Mesothelial cell of epicardium (in vitro differentiated cells): ENCODE measurements around the gene ANKS1B. TPM values are rescaled to one million over a fixed set of nuclear protein-coding genes. Genes with fewer than 3 reads are reported as not detected.

Experiments
- DNase-seq, 2 experiments: peaks; one replicate each; pipeline ENCODE4 v3.0.0; 2021; ENCODE audit warnings: low spot score in 2 of 2; ENCODE audit not compliant: unreplicated experiment in 2 of 2
- H3K27ac Mint-ChIP-seq: 2 replicates; pipeline ENCODE4 v1.8.0; 2021; ENCODE audit warnings: mixed read lengths
- H3K27me3 Mint-ChIP-seq: 2 replicates; pipeline ENCODE4 v1.8.0; 2021; ENCODE audit warnings: low read depth, mixed read lengths
- H3K36me3 Mint-ChIP-seq: 2 replicates; pipeline ENCODE4 v1.8.0; 2021; ENCODE audit warnings: mixed read lengths
- H3K4me1 Mint-ChIP-seq: 2 replicates; pipeline ENCODE4 v1.8.0; 2021; ENCODE audit warnings: mixed read lengths
- H3K4me3 Mint-ChIP-seq: 2 replicates; pipeline ENCODE4 v1.8.0; 2021; ENCODE audit warnings: mild to moderate bottlenecking, moderate library complexity, mixed read lengths
- H3K9me3 Mint-ChIP-seq: 2 replicates; pipeline ENCODE4 v1.8.0; 2021; ENCODE audit warnings: mixed read lengths
- total RNA-seq: library from RNA; stranded (reverse); gene quantifications from 3 replicates; pipeline ENCODE4 v1.2.1, GENCODE V29; 2021
- TF ChIP-seq, protein P1 (sequence below): fragments of 200-600 bp; sonication (generic); IDR thresholded peaks from one replicate; pipeline ENCODE4 v1.5.0; 2021; ENCODE audit warnings: antibody characterized with exemption; ENCODE audit not compliant: unreplicated experiment

The ANKS1B gene
- total RNA-seq, 1 donor from 2014 or later = 8.8 TPM

DNA sequence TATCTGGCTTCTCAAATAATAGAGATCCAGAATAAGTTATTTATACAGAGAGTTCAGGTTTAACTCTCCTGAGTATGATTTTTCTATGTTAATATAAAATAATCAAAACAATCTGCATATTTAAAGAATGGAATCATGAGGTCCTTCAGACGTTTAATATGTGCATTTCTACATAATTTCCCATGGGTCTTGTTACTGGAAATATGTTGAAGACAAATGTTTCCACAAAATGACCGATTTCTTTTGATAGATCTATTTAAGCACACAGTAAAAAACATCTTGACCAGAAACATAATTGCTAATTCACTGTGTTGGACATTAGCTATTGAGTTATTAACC, 957.7 kb downstream of the ANKS1B start:
- no peak overlapping the region for H3K4me3 Mint-ChIP-seq
- TF ChIP-seq, protein P1, sequence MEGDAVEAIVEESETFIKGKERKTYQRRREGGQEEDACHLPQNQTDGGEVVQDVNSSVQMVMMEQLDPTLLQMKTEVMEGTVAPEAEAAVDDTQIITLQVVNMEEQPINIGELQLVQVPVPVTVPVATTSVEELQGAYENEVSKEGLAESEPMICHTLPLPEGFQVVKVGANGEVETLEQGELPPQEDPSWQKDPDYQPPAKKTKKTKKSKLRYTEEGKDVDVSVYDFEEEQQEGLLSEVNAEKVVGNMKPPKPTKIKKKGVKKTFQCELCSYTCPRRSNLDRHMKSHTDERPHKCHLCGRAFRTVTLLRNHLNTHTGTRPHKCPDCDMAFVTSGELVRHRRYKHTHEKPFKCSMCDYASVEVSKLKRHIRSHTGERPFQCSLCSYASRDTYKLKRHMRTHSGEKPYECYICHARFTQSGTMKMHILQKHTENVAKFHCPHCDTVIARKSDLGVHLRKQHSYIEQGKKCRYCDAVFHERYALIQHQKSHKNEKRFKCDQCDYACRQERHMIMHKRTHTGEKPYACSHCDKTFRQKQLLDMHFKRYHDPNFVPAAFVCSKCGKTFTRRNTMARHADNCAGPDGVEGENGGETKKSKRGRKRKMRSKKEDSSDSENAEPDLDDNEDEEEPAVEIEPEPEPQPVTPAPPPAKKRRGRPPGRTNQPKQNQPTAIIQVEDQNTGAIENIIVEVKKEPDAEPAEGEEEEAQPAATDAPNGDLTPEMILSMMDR = no peak
- H3K9me3 Mint-ChIP-seq = peaks cover 3% of the 10 kb centered on the region
- no peak for DNase-seq
- H3K4me1 Mint-ChIP-seq = peaks cover 10% of the 10 kb centered on the region
- no peaks in the 10 kb centered on the region for H3K36me3 Mint-ChIP-seq
- peaks cover 18% of the 10 kb centered on the region for H3K27me3 Mint-ChIP-seq
- no peak overlapping the region for H3K27ac Mint-ChIP-seq

DNA sequence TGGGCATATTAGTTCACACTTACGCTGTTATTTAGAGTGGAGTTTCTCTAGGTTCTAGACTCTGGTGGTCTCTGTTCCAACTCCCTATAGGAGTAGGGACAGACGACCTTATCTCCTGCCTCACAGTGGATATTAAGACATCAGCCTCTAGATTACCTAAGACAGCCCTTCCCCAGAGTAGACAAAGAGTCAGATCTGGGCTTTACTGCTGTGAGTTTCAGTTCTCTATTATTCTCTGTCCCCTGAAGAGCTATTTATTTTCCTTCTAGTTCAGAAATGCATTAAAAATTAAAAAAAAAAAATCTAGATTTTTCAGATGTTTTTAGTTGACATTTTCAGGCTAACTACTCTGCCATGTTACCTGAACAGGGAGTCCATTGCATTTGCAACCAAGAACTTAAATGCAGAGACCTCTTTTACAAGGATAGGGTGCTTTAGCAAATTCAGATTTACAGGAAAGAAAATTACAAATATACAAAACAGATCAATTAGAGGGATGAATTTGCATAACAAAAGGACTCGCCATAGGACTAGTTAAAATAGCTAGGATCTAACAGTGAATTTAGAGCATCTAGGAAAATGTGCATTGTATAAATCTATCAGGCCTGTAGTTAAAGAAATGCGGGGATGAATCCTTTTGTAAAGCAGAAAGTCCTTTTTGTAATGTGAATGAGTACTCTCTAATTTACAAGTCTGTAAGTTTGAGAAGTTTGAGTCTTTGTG, 958.2 kb downstream of the ANKS1B start:
- Mint-ChIP-seq H3K27ac (no peak overlapping the region), H3K9me3 (peaks cover 3% of the 10 kb centered on the region), H3K27me3 (peaks cover 21% of the 10 kb centered on the region), H3K36me3 (no peaks in the 10 kb centered on the region), H3K4me1 (peaks cover 10% of the 10 kb centered on the region), H3K4me3 (no peak overlapping the region)
- DNase-seq = no peak
- TF ChIP-seq, protein P1 = no peak

DNA sequence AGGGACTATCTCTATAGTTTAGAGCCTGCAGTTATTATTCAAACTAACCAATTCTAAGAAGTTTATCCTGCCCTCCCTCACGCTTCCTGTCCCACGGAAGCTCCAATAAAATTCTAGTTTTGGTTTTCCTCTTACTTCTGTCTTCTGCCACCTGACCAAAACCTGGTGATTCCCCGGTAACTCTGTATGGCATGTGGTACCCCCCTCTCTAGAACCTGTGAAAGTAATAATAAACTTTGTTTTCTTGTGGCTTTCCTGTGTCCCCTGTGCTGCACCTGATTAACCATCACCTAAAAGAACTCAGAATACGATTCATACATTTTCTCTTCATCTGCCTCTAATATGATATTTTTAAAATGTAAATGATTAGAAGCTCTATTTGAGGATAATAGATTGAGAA, 959.9 kb downstream of the ANKS1B start:
- H3K4me3 Mint-ChIP-seq = no peak overlapping the region
- TF ChIP-seq, protein P1 = no peak
- peaks cover 21% of the 10 kb centered on the region for H3K27me3 Mint-ChIP-seq
- peaks cover 10% of the 10 kb centered on the region for H3K4me1 Mint-ChIP-seq
- peaks cover 3% of the 10 kb centered on the region for H3K9me3 Mint-ChIP-seq
- no peak overlapping the region for H3K27ac Mint-ChIP-seq
- DNase-seq = no peak
- H3K36me3 Mint-ChIP-seq = no peaks in the 10 kb centered on the region

DNA sequence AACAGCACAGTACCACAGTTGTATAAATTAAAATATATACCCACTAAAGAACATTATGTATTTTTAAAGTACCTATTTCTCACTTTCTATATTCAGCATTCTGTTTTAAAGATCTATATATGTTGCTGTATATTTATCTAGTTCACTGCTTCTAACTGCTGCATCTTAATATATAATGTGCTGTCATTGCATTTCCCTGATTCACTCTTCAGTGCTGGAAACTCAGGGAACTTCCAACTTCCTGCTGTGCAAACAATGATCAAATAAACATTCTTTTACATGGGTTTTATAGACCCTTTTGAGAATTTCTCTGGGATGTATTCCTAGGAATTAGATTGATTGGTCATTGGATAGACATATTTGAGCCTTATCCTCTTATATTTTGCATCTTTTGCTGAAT, 960.5 kb downstream of the ANKS1B start:
- H3K4me3 Mint-ChIP-seq = no peak overlapping the region
- H3K27ac Mint-ChIP-seq = no peak overlapping the region
- H3K4me1 Mint-ChIP-seq = peaks cover 10% of the 10 kb centered on the region
- no peaks in the 10 kb centered on the region for H3K36me3 Mint-ChIP-seq
- H3K27me3 Mint-ChIP-seq = peaks cover 16% of the 10 kb centered on the region
- H3K9me3 Mint-ChIP-seq = peaks cover 3% of the 10 kb centered on the region
- TF ChIP-seq, protein P1 = no peak
- DNase-seq = no peak

DNA sequence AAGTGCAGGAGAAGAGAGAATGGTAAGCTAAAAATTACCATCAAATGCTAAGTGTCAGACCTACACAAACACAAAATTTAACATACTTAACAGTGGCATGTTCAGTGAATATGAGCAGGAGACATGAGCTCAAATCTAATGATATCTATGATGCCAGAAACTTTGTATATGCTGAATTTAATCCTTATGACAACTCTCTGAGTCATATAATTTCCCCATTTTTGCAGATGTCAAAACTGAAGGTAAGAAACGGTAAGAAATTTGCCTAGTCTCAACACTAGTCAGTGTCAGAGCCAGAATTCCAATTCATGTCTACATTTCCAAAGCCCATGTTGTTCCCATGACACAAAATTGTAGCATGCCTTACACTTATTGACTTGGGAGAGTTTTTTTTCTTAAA, 963.9 kb downstream of the ANKS1B start:
- no peaks in the 10 kb centered on the region for H3K36me3 Mint-ChIP-seq
- no peak overlapping the region for H3K4me3 Mint-ChIP-seq
- no peak overlapping the region for H3K27ac Mint-ChIP-seq
- H3K27me3 Mint-ChIP-seq = peaks cover 16% of the 10 kb centered on the region
- no peaks in the 10 kb centered on the region for H3K4me1 Mint-ChIP-seq
- TF ChIP-seq, protein P1 = no peak
- H3K9me3 Mint-ChIP-seq = peaks cover 15% of the 10 kb centered on the region
- no peak for DNase-seq
